ENCODE data around the gene ZHX3.

GRCh38 chr20:41347523-41348429 lies 30.2 kb upstream of the ZHX3 start:
- TF ChIP-seq CTCF (IDR thresholded peaks at IDR 0.05) = no peak
- no peak for TF ChIP-seq POLR2A (IDR thresholded peaks at IDR 0.05)

Measured in right lobe of liver (tissue), 4 donors.